GM19043 (cell line): ENCODE measurements around the gene DERL3.

Source experiments
- ATAC-seq: cut with Tn5 transposase; IDR thresholded peaks from one replicate; pipeline ENCODE4 v1.9.1; 2021; ENCODE audit warnings: low read depth; ENCODE audit not compliant: unreplicated experiment

The DERL3 gene

DNA sequence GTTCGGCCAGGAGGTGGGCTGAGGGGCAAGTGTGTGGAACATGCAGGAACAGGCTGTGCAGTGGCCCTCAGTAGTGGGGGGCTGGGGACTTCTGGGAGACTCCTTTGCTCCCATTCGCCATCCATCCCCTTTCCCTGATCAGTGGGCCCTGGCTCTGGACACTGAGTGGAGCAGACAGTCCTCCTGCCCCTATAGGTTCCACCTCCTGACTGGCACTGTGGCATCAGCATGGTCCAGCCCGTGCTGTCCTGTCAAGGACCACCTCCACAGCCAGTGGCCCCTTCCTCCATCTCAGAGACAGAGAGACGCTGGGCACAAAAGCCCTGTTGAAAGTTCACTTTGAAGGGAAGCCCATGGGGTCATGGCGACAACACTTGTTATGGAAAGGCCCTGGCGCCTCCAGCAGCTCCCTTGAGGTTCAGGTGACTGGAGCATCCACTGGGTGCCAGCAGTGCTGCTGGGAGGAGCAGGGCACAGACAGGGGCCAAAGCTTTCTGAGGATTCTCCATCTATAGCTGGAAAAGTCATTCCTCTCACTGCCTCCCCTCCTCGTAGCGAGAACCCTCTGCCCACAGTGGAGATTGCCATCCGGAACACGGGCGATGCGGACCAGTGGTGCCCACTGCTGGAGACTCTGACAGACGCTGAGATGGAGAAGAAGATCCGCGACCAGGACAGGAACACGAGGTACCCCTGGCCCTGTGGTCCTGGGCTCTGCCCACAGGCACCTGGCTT, 5.6 kb downstream of the DERL3 start:
- no peak for ATAC-seq

DNA sequence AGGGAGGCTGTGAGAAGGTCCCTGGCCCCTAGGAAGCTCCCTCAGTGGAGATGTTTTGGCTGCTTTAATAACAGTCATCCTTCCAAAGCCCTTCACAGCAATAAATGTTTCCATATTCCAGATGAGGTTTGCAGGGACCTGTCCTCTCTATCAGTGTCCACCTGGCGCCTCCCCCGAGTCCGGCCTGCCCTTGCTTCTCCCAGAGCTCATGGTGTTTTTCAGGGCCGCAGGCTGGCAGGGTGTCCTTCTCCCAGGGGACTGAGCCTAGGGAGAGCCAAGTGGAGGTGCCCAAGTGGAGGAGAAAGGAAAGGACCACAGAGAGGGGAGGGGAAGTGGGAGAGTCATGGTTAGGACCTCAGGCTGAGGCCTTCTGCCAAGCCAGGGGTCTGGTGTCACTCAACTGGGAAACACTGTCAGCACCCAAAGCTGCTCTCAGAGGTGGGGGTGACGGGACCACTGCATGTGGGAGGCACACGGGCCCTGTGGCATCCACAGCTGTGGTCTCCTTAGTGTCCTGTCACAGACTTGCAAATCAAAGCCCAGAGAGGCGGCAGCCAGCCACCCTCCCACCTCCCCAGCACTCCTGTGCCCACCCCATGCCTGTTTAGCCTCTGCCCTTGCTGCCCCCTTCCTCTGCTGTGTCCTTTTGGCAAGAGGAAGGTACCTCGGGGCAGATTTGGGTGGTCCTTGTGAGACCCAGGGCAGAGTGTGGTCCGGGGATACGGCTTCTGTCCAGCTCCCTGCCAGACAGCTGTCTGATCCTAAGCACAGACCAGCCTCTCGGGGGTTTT, 6.4 kb downstream of the DERL3 start:
- no peak for ATAC-seq

DNA sequence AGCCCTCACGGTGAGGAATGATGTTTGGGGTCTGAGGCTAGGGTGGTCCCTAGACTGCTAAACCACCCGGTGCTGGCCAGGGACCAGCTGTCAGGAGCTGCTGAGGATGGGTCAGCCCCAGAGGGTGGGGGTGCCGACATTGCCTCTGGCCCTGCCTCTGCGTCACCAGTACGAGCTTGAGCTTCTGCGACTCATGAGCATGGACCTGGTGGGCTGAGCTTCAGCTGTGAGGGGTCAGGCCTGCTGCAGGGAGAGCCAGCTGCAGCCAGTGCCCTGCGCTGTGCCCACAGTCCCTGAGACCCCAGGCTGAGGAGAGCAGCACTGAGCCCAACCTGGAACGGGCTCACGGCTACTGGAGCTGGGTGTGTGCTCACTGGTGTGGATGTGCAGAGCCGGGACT, 7.0 kb downstream of the DERL3 start:
- ATAC-seq: no peak

DNA sequence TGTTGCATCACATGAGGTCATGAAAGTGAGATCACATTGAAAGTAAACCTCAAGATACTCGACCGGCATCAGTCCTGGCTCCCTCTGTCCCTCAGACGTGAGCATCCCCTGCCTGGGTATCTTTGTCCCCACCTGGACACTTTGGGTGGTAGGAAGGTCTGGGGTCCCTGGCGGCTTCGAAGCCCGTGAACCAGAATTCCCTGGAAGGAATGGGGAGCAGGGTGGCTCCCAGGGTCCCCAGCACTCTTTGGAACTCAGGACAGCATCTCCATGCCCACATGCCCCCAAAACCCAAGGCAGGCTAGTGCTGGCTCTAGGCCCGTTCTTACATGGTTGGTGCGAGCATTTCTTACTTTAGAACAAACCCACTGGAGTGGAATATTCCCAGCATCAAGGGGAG, 7.5 kb downstream of the DERL3 start:
- no peak for ATAC-seq

DNA sequence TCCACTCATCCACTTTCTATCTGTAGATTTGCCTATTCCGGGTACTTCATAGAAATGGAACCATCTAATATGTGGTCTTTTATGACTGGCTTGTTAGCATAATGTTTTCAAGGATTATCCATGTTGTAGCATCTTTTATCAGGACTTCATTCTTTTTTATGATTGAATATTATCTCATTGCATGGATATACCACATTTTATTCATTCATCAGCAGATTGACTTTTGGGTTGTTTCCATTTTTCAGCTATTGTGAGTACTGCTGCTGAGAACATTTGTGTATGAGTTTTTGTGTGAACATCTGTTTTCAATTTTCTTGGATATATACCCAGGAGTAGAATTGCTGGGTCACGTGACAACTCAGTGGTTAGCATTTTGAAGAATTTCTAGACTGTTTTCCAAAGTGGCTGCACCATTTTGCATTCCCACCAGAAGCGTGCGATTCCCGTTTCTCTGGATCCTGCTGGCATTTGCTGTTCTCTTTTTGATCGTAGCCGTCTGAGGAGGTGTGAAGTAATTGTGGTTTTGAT, 8.9 kb downstream of the DERL3 start:
- no peak for ATAC-seq

DNA sequence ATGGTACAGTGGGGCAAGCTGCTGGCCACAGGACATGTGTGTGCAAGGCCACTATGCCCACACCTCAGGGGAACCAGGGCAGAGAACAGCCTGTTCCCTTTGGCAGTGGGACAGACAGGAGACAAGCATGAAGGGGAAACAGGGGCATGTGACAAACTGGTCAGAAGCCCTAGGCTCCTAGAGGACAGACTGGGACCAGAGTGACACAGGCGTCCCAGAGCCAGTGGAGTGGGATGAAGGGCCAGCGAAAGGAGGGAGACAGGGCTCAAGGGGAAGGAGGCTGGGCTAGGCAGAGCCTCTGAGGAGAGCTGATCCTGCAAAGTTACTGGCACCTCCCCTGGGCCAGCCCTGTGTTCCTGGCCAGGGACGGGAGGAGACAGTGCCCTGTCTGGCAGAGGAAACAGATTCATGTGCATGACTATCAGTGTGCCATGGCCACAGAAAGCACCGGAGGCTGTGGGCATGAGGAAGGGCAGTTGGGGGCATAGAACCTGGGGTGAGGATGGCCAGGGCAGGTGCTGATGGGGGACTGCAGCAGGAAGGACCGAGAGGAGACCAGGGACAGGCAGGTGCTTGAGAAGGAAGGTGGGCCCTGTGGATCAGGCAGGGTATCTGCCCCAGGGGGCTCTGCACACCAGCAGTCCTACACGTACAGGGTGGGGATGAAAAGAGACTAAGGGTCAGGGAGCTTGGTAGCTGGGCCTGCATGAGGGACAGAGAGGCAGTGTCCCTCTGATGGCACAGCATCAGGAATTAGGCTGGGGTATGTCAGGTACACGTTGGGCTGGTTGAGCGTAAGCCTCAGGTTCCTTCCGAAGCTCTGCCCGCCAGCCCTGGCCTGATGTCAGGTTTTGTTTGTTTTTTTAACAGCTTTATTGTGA, 9.8 kb downstream of the DERL3 start:
- no peak for ATAC-seq

DNA sequence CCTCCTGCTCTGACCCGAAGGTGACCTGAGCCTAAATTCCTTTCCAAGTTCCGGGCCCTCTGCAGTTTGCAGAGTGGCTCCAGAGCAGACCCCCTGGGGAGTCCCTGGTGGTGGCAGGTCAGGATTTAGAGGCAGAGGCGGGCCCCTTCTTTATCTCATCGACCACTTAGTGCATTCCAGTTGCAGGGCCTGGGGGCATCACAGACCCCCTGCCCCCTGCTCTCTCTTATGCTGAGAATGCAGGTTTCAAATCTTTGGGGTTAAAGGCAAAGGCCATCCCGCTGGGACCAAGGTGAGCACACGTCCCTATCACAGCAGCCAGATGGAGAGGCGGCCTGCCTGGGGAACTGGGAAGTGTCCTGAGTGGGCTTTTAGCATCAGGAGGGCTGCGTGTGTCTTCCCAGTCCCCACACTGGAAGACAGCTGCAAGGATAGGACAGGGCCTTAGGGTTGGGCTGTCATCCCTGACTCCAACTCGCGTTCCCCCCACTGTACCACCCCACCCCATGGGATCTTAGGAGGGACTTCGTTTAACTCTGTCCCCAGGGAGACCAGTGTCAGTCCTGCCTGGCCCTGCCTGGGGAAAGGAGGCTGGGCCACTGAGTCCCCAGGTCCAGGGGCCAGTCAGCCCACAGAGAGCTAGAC, 11.3 kb downstream of the DERL3 start:
- no peak for ATAC-seq

DNA sequence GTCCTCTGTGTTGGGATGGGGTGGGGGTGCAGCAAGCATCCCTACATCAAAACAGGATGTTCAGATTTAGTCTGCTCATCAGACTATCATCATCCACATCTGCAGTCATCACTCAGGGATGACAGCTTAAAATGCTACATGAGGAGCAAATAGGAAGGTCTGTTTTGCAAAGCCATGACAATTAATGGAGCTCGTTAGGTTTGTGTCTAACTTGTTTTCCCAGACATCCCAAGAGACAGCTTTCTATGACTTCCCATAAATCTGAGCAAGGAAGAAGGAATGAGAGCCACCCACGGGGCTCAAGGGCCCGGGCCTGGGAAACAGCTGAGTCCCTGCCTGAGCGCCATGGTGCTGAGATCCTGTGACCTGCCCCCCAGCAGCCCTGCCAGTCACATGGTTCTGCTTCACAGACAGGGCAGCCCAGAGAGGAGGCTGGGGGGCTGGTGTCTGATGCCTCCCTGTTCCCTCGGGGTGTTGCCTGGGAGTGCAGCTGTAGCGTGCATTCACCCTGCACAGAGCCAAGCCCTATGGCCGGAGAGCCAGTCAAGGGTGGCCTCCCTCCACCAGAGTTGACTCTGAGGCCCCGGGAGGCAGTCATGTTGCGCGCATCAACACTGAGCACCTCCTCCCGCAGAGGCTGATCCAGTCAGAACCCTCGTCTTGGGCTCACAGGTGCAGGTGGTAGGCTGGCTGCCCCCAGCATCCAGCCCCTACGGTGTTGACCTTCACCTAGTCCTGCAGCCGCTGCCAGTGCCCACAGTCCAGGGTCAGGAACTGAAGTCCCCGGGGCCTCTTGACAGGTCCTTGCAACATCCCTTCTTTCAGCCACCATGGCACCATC, 12.1 kb downstream of the DERL3 start:
- ATAC-seq: no peak

DNA sequence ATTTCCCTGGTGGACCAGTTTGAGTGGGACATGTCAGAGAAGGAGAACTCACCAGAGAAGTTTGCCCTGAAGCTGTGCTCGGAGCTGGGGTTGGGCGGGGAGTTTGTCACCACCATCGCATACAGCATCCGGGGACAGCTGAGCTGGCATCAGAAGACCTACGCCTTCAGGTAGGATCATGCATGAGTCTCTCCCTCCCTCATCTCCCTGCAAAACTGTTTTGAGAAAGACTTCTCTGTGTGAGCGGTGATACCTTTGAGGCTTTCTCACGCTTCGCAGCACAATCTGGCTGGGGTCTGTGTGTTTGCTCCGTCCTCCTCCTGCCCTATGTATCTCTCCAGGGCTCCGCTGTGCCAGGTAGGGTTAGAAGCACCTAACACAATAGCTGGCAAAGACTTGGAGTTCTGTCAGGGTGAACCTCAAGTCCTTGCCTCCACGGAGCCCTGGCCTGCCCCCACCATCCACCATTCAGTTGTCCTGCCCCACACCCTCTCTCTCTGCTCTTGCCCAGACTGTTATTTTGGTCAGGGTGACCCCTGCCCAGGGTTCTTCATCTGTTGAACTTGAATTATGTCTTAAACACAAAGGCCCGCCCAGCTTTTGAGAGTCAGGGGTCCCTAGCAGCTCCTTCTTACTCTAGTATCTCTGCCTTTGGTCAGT, 13.4 kb downstream of the DERL3 start:
- ATAC-seq: no peak

DNA sequence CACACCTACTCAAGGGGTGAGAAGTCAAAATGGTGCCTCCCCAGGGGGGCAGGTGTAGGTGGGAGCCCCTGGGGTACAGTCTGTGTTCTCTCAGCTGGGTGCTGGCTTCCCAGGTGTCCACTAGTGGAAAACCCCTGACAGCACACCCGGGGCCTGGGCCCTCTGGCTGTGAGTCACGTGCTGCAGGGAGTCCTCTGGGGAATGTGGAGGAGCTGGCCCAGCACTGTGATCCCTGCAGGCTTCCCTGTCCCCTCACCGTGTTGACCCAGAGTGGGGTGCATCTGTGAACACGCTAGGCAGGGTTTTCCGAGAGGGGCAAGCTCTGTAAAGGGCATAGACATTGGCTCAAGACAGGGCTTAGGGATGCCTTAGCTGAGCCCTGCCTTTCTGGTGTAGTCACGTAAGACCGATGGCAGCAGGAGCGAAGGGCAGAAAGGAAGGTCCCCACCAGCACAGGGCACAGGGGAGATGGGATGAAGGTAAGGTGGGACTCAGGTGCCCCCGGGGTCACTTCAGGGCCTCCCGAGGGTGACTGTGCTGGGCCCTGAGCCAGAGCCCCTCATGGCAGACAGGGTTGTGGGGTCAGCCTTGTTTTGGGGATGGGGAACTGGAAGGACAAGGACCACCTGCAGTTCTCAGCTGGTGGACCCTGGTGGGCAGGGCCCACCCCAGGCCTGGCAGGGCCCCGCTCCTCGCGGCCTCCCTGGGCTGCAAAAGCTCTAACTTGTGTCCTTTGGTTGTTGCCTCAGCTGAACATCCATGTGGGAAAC, 14.1 kb downstream of the DERL3 start:
- ATAC-seq: no peak

DNA sequence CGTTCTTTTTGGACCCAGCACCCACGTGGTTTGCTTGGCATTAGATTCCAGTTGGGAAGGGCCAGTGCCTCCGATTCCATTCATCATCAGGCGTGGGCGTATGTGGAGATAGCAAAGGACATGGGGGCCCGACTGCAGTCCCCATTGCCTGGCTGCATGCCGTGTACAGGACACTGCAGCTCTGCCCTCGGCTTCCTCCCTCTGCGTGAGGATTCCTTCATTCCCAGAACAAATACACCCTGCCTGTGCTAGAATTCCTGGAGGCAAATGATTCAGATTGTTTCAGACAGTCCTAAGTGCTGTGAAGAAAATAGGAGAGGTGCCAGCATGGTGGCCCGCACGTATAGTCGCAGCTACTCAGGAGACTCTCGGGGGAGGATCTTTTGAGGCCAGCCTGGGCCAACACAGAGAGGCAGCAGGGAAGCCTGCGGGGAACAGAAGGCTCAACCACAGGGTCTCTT, 15.4 kb downstream of the DERL3 start:
- no peak for ATAC-seq

DNA sequence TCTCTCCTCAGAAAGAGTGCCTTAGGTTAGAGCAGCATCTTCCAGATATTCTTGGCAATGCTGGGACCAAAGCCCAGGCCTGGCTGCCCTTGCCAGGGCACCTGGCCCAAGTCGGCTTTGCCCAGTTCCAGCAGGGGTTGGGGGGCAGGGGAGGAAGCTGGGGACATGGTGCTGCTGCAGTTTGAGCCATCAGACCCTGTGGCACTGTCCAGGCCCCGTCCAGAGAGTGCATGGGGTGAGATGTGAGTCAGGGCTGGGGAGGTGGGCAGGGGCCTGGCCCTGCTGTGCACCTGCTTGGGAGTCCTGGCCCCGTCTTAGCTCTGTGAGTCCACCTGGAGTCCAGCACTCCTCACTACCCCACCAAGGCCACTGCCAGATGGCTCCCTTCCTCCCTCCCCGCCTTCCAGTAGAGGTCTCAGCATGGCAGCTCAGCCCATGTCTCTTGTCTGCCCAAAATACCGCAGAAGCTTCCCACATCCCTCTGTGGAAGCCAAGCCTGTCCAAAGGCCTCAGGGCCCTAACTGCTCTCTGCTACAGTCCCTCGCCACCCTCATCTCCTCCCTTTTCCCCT, 16.6 kb downstream of the DERL3 start:
- no peak for ATAC-seq

DNA sequence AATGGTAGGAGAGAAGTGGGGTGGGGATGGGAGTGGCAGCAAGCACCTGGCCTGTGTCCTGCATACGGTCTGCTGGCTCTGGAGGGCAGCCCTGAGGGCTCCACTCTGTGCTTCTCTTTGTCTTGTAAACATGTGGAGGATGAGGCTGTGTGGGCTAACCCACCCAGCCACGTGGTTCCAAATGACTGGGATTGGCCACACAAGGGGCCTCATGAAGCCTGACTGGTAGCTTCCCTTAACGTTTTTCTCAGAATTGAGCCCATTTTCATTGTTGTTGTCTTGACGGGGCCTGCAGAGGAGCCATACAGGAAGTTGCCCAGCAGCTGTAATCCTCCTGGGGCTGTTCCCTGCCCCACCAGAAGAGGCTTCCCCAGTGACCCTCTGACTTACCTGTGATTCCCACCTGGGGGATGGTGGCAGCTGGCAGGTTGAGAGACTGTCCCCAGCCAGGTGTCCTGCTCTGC, 18.0 kb downstream of the DERL3 start:
- ATAC-seq: no peak

DNA sequence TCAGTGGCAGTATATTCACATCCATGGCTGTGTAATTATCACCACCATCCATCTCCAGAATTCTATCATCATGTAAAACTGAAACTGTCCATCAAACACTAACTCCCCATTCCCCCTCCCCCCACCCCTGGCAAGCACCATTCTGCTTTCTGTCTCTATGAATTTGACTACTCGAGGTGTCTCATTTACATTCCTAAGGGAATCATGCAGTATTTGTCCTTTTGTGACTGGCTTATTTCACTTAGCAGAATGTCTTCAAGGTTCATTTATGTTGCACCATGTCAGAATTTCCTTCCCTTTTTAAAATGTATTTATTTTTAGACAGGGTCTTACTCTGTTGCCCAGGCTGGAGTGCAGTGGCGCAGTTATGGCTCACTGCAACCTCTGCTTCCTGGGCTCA, 20.3 kb downstream of the DERL3 start:
- ATAC-seq: no peak

DNA sequence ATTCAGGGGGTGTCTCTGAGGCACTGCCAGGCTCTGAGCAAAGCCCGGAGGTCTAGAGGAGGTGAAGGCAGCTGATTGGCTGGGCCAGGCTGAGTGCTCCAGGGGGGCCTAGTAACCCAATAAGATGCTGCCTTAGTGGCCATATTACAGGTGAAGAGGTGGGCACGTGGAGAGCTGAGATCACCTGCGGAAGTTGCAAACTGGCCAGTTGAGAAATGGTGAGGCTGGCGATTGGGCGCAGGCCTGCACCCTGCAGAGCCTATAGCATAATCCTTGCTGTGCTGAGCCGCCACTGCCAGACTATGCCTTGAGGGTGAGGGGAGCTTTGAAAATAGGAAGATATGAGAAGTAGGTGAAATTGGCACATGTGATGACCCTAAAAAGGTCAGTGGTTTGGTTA, 21.7 kb downstream of the DERL3 start:
- no peak for ATAC-seq

DNA sequence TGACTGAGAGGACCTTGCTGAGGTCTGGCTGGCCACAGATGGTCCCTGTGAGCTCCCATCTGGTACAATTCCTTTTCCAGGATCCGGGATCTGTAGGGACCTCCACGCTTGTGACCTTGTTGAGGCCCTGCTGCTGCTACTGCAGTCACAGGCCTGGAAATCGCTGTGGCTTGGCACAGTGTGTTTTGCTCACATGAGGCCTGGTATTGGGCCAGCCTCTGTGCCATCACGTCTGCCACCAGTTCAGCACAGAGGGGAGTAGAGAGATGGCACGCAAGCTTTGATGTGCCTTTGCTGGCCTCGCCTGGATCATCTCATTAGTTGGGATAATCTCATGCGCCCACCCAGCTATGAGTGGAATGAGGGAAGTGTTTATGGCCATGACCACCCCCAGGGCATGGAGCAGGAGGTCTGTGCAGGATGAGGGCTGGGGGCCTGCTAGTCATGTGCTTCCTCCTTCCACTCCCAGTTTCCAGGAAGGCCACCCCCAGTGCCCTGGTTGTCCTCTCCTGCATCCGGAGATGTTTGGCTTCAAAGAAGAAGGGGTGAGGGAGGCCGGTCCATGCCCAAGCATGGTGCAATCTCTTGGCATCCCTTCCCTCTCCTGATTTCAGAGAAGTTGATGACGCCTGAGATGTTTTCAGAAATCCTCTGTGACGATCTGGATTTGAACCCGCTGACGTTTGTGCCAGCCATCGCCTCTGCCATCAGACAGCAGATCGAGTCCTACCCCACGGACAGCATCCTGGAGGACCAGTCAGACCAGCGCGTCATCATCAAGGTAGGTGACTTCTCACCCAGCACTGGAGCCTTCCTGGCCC, 22.4 kb downstream of the DERL3 start:
- ATAC-seq: no peak
